Endodermal cell (in vitro differentiated cells): ENCODE results near the gene DUSP11. TPM values are rescaled to one million over a fixed set of nuclear protein-coding genes. Genes with fewer than 3 reads are reported as not detected.

Experiments
- DNase-seq: peaks from one replicate; pipeline ENCODE4 v3.0.0-alpha.2; 2017
- H3K27ac ChIP-seq: 2 replicates; pipeline ENCODE4 v1.5.1; 2013; ENCODE audit warnings: mild to moderate bottlenecking, low read depth, low read length, moderate library complexity
- H3K27me3 ChIP-seq: 2 replicates; pipeline ENCODE4 v1.6.1; 2013; ENCODE audit warnings: mild to moderate bottlenecking, low read length, moderate library complexity; ENCODE audit not compliant: insufficient read depth, control insufficient read depth, poor library complexity, severe bottlenecking
- H3K36me3 ChIP-seq: 2 replicates; pipeline ENCODE4 v1.7.0; 2013; ENCODE audit warnings: mild to moderate bottlenecking, low read length, moderate library complexity; ENCODE audit not compliant: control insufficient read depth, insufficient read depth
- H3K4me1 ChIP-seq: one replicate; pipeline ENCODE4 v1.7.0; 2013; ENCODE audit warnings: low read length; ENCODE audit not compliant: control insufficient read depth, insufficient read depth
- H3K4me3 ChIP-seq: 2 replicates; pipeline ENCODE4 v1.5.1; 2013; ENCODE audit warnings: mild to moderate bottlenecking, low read length, moderate library complexity
- H3K9ac ChIP-seq: 2 replicates; pipeline ENCODE4 v1.6.1; 2013; ENCODE audit warnings: mild to moderate bottlenecking, low read length, moderate library complexity; ENCODE audit not compliant: poor library complexity, severe bottlenecking; ENCODE audit errors: extremely low read depth
- H3K9me3 ChIP-seq: 2 replicates; pipeline ENCODE4 v1.6.1; 2013; ENCODE audit warnings: mild to moderate bottlenecking, low read length, moderate library complexity; ENCODE audit not compliant: control insufficient read depth
- H3K27ac Mint-ChIP-seq: 2 replicates; pipeline ENCODE4 v1.8.0; 2020; ENCODE audit warnings: mixed read lengths
- H3K27me3 Mint-ChIP-seq: 2 replicates; pipeline ENCODE4 v1.8.0; 2021; ENCODE audit warnings: mild to moderate bottlenecking, mixed read lengths; ENCODE audit not compliant: insufficient read depth
- H3K36me3 Mint-ChIP-seq: 2 replicates; pipeline ENCODE4 v1.8.0; 2020; ENCODE audit warnings: low read depth, mixed read lengths
- H3K4me1 Mint-ChIP-seq: 2 replicates; pipeline ENCODE4 v1.8.0; 2020; ENCODE audit warnings: mixed read lengths
- H3K4me3 Mint-ChIP-seq: 2 replicates; pipeline ENCODE4 v1.8.0; 2020; ENCODE audit warnings: mild to moderate bottlenecking, moderate library complexity, mixed read lengths
- H3K9me3 Mint-ChIP-seq: 2 replicates; pipeline ENCODE4 v1.8.0; 2020; ENCODE audit warnings: mild to moderate bottlenecking, mixed read lengths
- WGBS, 2 experiments: methylation state at CpG; one replicate each; pipeline versions ENCODE4 v1.1.5 to v1.1.7; 2013; ENCODE audit warnings: missing lambda C conversion rate in 2 of 2, mixed read lengths in 1 of 2; ENCODE audit not compliant: insufficient coverage in 1 of 2, insufficient read length in 1 of 2; 5-methylcytosine and 5-hydroxymethylcytosine counted together
- total RNA-seq, 2 donors: library from RNA; stranded (reverse); fragmentation: NEBNext Ultra II Directional in 1 of 2; extraction: Animal tissue kit (Norgen Biotek cat#: 25700) in 1 of 2; gene quantifications; 2 replicates in 1 of 2; 3 replicates in 1 of 2; pipeline ENCODE4 v1.2.1, GENCODE V29; 2021
- TF ChIP-seq, protein P1 (sequence below): fragments of 200-600 bp; sonication (generic); conservative IDR thresholded peaks from 2 replicates; pipeline ENCODE4 v1.5.0; 2021; ENCODE audit warnings: antibody characterized with exemption, mild to moderate bottlenecking

DUSP11 gene
- total RNA-seq, 2 donors from 2014 or later: 18.8 to 23.0 TPM

DNA sequence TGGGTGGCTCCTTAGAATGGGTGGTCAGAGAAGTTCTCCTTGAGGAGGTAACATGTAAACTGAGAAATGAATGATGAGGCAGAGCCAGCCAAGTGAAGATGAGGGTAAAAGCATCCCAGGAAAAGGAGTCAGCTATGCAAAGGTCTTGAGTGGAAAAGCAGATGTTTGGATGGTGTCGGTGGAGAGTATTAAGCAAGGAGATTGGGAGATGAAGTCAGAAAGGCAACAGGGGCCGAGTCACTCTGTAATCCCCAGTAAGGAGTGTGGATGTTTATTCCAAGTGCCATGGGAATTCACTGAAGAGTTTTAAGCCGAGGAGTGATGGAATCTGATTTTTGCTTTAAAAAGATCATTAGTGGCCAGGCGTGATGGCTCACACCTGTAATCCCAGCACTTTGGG is 45.5 kb upstream of the DUSP11 start:
- no peaks in the 10 kb centered on the region for H3K36me3 ChIP-seq
- Mint-ChIP-seq H3K4me1 (peaks cover 13% of the 10 kb centered on the region), H3K36me3 (no peaks in the 10 kb centered on the region), H3K4me3 (no peak overlapping the region), H3K27me3 (peaks cover 37% of the 10 kb centered on the region), H3K9me3 (peaks cover 3% of the 10 kb centered on the region), H3K27ac (no peak overlapping the region)
- H3K9me3 ChIP-seq: no peaks in the 10 kb centered on the region
- no peak overlapping the region for H3K27ac ChIP-seq
- H3K27me3 ChIP-seq: peaks cover 57% of the 10 kb centered on the region
- no peak overlapping the region for H3K9ac ChIP-seq
- no peak for DNase-seq
- TF ChIP-seq, protein P1, sequence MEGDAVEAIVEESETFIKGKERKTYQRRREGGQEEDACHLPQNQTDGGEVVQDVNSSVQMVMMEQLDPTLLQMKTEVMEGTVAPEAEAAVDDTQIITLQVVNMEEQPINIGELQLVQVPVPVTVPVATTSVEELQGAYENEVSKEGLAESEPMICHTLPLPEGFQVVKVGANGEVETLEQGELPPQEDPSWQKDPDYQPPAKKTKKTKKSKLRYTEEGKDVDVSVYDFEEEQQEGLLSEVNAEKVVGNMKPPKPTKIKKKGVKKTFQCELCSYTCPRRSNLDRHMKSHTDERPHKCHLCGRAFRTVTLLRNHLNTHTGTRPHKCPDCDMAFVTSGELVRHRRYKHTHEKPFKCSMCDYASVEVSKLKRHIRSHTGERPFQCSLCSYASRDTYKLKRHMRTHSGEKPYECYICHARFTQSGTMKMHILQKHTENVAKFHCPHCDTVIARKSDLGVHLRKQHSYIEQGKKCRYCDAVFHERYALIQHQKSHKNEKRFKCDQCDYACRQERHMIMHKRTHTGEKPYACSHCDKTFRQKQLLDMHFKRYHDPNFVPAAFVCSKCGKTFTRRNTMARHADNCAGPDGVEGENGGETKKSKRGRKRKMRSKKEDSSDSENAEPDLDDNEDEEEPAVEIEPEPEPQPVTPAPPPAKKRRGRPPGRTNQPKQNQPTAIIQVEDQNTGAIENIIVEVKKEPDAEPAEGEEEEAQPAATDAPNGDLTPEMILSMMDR: no peak
- 77 to 81% methylated on average over 4 of the region's 4 CpGs for WGBS, 2 experiments
- H3K4me1 ChIP-seq: peaks cover 3% of the 10 kb centered on the region
- H3K4me3 ChIP-seq: no peak overlapping the region

DNA sequence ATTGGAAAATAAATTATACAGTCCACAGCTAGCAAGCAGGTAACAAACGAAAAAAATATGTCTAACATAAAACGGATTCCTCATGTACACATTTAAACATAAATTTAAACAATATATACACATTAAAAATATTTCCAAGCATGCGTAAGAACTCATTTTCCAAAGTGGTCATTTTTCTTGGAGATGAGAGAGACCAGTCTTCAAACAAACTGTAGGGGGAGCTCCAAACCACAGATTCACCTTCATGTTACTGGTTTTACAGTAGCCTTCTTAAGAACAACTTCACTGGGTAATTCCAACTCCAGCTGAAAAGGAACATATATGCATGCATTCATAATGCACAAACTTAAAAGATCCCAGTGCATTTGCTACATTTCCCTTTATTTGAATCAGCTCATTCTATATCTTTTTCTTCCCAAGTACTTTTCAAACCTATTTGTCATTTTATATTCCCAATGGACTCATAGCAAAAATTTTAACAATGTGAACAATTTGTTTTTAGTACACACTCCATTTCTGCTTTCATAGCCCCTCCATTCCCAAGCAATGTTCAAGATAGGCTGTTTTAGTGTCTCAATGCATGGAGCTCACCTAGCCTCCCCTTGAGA is 44.1 kb upstream of the DUSP11 start:
- H3K4me1 ChIP-seq: no peaks in the 10 kb centered on the region
- no peak overlapping the region for H3K27ac Mint-ChIP-seq
- no peak overlapping the region for H3K9ac ChIP-seq
- 0 to 31% methylated on average over 1 to 3 of the region's 3 CpGs for WGBS, 2 experiments
- no peak overlapping the region for H3K4me3 Mint-ChIP-seq
- H3K27me3 ChIP-seq: peaks cover 57% of the 10 kb centered on the region
- H3K4me3 ChIP-seq: no peak overlapping the region
- no peak for DNase-seq
- H3K36me3 ChIP-seq: no peaks in the 10 kb centered on the region
- no peaks in the 10 kb centered on the region for H3K36me3 Mint-ChIP-seq
- peaks cover 38% of the 10 kb centered on the region for H3K27me3 Mint-ChIP-seq
- H3K27ac ChIP-seq: no peak overlapping the region
- H3K9me3 Mint-ChIP-seq: peaks cover 3% of the 10 kb centered on the region
- TF ChIP-seq, protein P1: peak; percentile 86
- peaks cover 2% of the 10 kb centered on the region for H3K4me1 Mint-ChIP-seq
- H3K9me3 ChIP-seq: no peaks in the 10 kb centered on the region

DNA sequence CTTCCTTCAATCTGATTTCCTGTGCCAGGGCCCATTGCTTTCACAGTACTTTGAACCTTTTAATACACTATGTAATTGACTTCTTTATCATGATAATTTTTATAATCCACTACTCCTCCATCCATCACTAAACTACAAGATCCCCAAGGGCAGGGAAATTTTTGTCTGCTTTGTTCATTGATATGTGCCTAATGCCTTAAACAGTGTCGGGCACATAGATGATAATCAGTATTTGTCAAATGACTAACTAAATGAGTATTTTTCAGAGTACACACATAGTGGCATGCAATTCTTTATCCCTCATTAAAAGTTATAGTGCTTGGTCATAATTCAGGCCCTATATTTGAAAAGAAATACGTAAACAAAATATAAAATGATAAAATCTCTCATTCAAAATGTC is 43.5 kb upstream of the DUSP11 start:
- Mint-ChIP-seq H3K27ac (no peak overlapping the region), H3K4me1 (no peaks in the 10 kb centered on the region), H3K27me3 (peaks cover 37% of the 10 kb centered on the region), H3K36me3 (no peaks in the 10 kb centered on the region), H3K4me3 (no peak overlapping the region), H3K9me3 (no peaks in the 10 kb centered on the region)
- H3K36me3 ChIP-seq: no peaks in the 10 kb centered on the region
- WGBS, 2 experiments: 68% methylated on average over 2 of the region's 2 CpGs; no CpG with 5 or more reads in 1 of the 2 experiments
- no peak overlapping the region for H3K4me3 ChIP-seq
- H3K9me3 ChIP-seq: no peaks in the 10 kb centered on the region
- TF ChIP-seq, protein P1: no peak
- H3K9ac ChIP-seq: no peak overlapping the region
- no peak for DNase-seq
- no peaks in the 10 kb centered on the region for H3K4me1 ChIP-seq
- H3K27me3 ChIP-seq: peaks cover 57% of the 10 kb centered on the region
- no peak overlapping the region for H3K27ac ChIP-seq
